PFSK-1 (cell line): ENCODE data around the gene KDM4C.

Experiments used
- POLR2AphosphoS5 ChIP-seq: IDR thresholded peaks from 2 replicates; pipeline ENCODE4 v1.6.1; 2012; ENCODE audit warnings: low read depth, mild to moderate bottlenecking, control low read depth, low read length, moderate library complexity
- TAF1 ChIP-seq: IDR thresholded peaks from 2 replicates; pipeline ENCODE4 v1.6.1; 2012; ENCODE audit warnings: low read length, control low read depth, borderline replicate concordance; ENCODE audit not compliant: insufficient read depth

- TF ChIP-seq TAF1 = no peak
- no peak for TF ChIP-seq POLR2AphosphoS5
These were observed 75.9 kb downstream of the KDM4C start for GRCh38 chr9:6833518-6834192.
